ENCODE data around the gene OGFOD1.

DNA sequence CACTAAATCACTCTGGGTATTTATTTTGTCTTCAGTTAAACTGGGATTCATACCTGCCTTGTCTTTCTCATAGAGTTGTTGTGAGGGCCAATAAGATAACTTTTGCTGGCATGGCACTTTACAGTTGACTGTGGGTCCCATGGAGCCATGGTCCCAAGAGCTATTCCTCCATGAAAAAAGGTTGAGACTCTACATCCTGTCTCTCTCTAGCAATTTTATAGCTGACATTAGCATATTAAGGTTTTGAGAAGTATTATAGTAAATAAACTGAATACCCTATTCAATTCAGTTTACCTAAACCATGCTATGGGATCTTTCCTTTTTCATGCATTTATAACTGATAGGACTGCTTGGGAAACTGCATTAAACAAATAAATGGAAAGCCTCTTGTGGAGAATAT lies 17.4 kb downstream of the OGFOD1 start:
- TF ChIP-seq, protein P1, sequence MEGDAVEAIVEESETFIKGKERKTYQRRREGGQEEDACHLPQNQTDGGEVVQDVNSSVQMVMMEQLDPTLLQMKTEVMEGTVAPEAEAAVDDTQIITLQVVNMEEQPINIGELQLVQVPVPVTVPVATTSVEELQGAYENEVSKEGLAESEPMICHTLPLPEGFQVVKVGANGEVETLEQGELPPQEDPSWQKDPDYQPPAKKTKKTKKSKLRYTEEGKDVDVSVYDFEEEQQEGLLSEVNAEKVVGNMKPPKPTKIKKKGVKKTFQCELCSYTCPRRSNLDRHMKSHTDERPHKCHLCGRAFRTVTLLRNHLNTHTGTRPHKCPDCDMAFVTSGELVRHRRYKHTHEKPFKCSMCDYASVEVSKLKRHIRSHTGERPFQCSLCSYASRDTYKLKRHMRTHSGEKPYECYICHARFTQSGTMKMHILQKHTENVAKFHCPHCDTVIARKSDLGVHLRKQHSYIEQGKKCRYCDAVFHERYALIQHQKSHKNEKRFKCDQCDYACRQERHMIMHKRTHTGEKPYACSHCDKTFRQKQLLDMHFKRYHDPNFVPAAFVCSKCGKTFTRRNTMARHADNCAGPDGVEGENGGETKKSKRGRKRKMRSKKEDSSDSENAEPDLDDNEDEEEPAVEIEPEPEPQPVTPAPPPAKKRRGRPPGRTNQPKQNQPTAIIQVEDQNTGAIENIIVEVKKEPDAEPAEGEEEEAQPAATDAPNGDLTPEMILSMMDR (optimal IDR thresholded peaks at IDR 0.05 in 1 of 3, IDR thresholded peaks at IDR 0.05 in 1 of 3, conservative IDR thresholded peaks at IDR 0.05 in 1 of 3; ENCODE audit: extremely low read depth in 1 of 3, insufficient read depth in 2 of 3, low read length in 3 of 3), result no peak
- no peak for TF ChIP-seq EZH2 (IDR thresholded peaks at IDR 0.05; ENCODE audit: low read length)
